ENCODE results near the gene LYPD4.

Gene LYPD4, protein sequence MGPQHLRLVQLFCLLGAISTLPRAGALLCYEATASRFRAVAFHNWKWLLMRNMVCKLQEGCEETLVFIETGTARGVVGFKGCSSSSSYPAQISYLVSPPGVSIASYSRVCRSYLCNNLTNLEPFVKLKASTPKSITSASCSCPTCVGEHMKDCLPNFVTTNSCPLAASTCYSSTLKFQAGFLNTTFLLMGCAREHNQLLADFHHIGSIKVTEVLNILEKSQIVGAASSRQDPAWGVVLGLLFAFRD

DNA sequence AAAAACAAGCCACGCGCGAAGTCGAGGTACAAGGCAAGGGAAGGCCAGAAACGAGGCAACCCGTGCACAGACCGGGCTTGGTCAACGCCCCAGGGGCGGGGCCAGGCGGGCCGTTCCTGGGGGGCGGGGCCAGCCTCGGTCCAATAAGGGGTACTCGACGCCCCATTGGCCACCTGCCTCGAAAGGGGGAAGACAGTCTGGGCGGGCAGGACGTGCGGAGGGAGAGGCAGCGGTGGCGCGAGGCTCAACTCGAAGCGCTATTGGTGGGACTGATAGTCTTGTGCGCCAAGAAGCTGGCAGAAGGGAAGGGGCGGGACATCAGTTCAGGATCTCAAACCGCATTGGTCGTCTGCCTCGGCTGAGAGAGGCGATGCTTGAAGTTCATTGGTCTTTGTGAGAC, at the start of gene LYPD4:
Gene LYPD4, minus strand, starts transcription at position 83 of the 400 bp plus-strand sequence. CDS start 5,398 bp downstream, outside the sequence.
- no peaks in the 10 kb centered on the region for H3K79me2 ChIP-seq (ENCODE audit: insufficient read depth, low read length)
- H3K9ac ChIP-seq (ENCODE audit: low read depth, low read length): no peak within 1 kb of the TSS
- no peak for TF ChIP-seq EZH2 (IDR thresholded peaks at IDR 0.05; ENCODE audit: borderline replicate concordance, low read depth, low read length, severe bottlenecking)
- TF ChIP-seq, protein P1, sequence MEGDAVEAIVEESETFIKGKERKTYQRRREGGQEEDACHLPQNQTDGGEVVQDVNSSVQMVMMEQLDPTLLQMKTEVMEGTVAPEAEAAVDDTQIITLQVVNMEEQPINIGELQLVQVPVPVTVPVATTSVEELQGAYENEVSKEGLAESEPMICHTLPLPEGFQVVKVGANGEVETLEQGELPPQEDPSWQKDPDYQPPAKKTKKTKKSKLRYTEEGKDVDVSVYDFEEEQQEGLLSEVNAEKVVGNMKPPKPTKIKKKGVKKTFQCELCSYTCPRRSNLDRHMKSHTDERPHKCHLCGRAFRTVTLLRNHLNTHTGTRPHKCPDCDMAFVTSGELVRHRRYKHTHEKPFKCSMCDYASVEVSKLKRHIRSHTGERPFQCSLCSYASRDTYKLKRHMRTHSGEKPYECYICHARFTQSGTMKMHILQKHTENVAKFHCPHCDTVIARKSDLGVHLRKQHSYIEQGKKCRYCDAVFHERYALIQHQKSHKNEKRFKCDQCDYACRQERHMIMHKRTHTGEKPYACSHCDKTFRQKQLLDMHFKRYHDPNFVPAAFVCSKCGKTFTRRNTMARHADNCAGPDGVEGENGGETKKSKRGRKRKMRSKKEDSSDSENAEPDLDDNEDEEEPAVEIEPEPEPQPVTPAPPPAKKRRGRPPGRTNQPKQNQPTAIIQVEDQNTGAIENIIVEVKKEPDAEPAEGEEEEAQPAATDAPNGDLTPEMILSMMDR (IDR thresholded peaks at IDR 0.05; ENCODE audit: borderline replicate concordance, extremely low read depth, low read length, poor library complexity, severe bottlenecking): no peak
- H3K27me3 ChIP-seq (ENCODE audit: insufficient read depth, low read length, poor library complexity): peaks cover 3% of the 10 kb centered on the region
- no peak within 1 kb of the TSS for H3K27ac ChIP-seq (ENCODE audit: low read length)
- H4K20me1 ChIP-seq (ENCODE audit: insufficient read depth, low read length): no peaks in the 10 kb centered on the region
- H3K4me3 ChIP-seq (ENCODE audit: low read depth in 1 of 2, low read length in 2 of 2): no peak within 1 kb of the TSS
- no peak for ATAC-seq (ENCODE audit: insufficient read depth, low read depth)
- H3K9me3 ChIP-seq (ENCODE audit: insufficient read depth, low read length, severe bottlenecking): no peaks in the 10 kb centered on the region
- H2AFZ ChIP-seq (ENCODE audit: low read depth, low read length): no peak within 1 kb of the TSS
- H3K4me1 ChIP-seq (ENCODE audit: insufficient read depth, low read length): no peaks in the 10 kb centered on the region
- DNase-seq: peak; percentile 13
- no peak within 1 kb of the TSS for H3K4me2 ChIP-seq (ENCODE audit: insufficient read depth, low read length)
- H3K36me3 ChIP-seq (ENCODE audit: insufficient read depth, low read length): no peaks in the 10 kb centered on the region

DNA sequence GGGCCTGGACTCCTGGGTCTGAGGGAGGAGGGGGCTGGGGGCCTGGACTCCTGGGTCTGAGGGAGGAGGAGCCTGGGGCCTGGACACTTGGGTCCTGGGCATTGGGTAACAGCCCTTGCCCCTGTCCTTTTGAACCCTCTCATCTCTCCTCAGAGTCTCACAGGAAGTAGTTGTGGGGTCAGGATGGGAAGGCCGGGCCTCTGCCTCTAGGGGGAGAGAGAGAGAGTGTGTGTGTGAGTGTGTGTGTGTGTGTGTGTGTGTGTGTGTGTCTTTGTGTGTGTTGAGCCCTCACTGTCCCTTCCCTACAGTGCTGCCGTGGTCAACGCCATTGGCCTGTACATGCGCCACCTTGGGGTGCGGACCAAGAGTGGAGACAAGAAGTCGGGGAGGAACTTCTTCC, 49.4 kb upstream of the LYPD4 start:
- TF ChIP-seq EZH2 (IDR thresholded peaks at IDR 0.05; ENCODE audit: borderline replicate concordance, low read depth, low read length, severe bottlenecking): no peak
- TF ChIP-seq, protein P1 (IDR thresholded peaks at IDR 0.05; ENCODE audit: borderline replicate concordance, extremely low read depth, low read length, poor library complexity, severe bottlenecking): peak; percentile 54
- Histone ChIP-seq H3K9me3 (ENCODE audit: insufficient read depth, low read length, severe bottlenecking) (no peaks in the 10 kb centered on the region), H3K79me2 (ENCODE audit: insufficient read depth, low read length) (peaks cover 71% of the 10 kb centered on the region), H3K27me3 (ENCODE audit: insufficient read depth, low read length, poor library complexity) (no peaks in the 10 kb centered on the region), H3K4me1 (ENCODE audit: insufficient read depth, low read length) (peaks cover 20% of the 10 kb centered on the region), H3K4me2 (ENCODE audit: insufficient read depth, low read length) (no peak overlapping the region), H2AFZ (ENCODE audit: low read depth, low read length) (no peak overlapping the region), H3K27ac (ENCODE audit: low read length) (0 out of 2 replicates have a peak overlapping the region, but pooled peaks have one; percentile 31), H3K36me3 (ENCODE audit: insufficient read depth, low read length) (peaks cover 91% of the 10 kb centered on the region), H4K20me1 (ENCODE audit: insufficient read depth, low read length) (peaks cover 63% of the 10 kb centered on the region), H3K4me3 (ENCODE audit: low read depth in 1 of 2, low read length in 2 of 2) (no peak overlapping the region), H3K9ac (ENCODE audit: low read depth, low read length) (no peak overlapping the region)
- peak; percentile 51 for DNase-seq
- peak; percentile 57 for ATAC-seq (ENCODE audit: insufficient read depth, low read depth)

DNA sequence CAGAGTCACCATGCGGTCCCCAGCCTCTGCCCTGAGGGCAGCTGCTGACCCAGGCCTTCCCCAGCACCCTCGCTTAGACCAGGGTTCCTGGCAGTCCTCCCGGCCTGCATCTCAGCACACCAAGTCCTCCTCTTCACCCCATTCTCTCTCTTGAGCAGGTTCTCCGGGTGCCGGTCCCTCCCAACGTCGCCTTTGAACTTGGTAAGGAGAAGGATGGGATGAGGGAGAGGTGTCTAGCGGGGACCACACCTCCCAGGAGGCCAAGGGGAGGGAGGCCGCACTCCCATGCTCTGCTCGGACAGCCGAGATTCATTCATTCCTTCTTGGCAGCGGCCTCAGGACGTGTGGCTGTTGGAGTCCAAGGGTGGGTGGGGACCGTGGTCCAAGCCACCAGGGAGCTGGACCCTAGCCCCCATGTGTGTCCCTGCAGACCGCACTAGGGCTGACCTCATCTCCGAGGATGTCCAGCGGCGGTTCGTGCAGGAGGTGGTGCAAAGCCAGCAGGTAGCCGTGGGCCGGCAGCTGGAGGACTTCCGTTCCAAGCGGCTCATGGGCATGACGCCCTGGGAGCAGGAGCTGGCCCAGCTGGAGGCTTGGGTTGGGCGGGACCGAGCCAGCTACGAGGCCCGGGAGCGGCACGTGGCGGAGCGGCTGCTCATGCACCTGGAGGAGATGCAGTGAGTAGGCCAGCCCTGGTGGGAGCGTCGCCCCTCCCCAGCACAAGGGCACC, 47.9 kb upstream of the LYPD4 start:
- H3K27ac ChIP-seq (ENCODE audit: low read length): peak overlapping the region; percentile 54
- H3K9ac ChIP-seq (ENCODE audit: low read depth, low read length): no peak overlapping the region
- no peak for TF ChIP-seq EZH2 (IDR thresholded peaks at IDR 0.05; ENCODE audit: borderline replicate concordance, low read depth, low read length, severe bottlenecking)
- TF ChIP-seq, protein P1 (IDR thresholded peaks at IDR 0.05; ENCODE audit: borderline replicate concordance, extremely low read depth, low read length, poor library complexity, severe bottlenecking): no peak
- H3K4me1 ChIP-seq (ENCODE audit: insufficient read depth, low read length): peaks cover 35% of the 10 kb centered on the region
- peaks cover 89% of the 10 kb centered on the region for H3K36me3 ChIP-seq (ENCODE audit: insufficient read depth, low read length)
- no peak overlapping the region for H3K4me2 ChIP-seq (ENCODE audit: insufficient read depth, low read length)
- no peaks in the 10 kb centered on the region for H3K9me3 ChIP-seq (ENCODE audit: insufficient read depth, low read length, severe bottlenecking)
- ATAC-seq (ENCODE audit: insufficient read depth, low read depth) (no peak), DNase-seq (no peak)
- H3K4me3 ChIP-seq (ENCODE audit: low read depth in 1 of 2, low read length in 2 of 2): no peak overlapping the region
- peaks cover 62% of the 10 kb centered on the region for H4K20me1 ChIP-seq (ENCODE audit: insufficient read depth, low read length)
- no peak overlapping the region for H2AFZ ChIP-seq (ENCODE audit: low read depth, low read length)
- peaks cover 78% of the 10 kb centered on the region for H3K79me2 ChIP-seq (ENCODE audit: insufficient read depth, low read length)
- H3K27me3 ChIP-seq (ENCODE audit: insufficient read depth, low read length, poor library complexity): no peaks in the 10 kb centered on the region

Data from DND-41 (cell line).